AG10803 (cell line): ENCODE data around the gene FYN.

ENCODE experiments used
- DNase-seq: peaks from one replicate; pipeline ENCODE4 v3.0.0; 2010; ENCODE audit warnings: low read depth
- H3K4me3 ChIP-seq: 2 replicates; pipeline ENCODE4 v1.5.1; 2011; ENCODE audit warnings: mild to moderate bottlenecking, low read length, control low read depth
- TF ChIP-seq, protein P1 (sequence below): conservative IDR thresholded peaks from 2 replicates; pipeline ENCODE4 v1.5.1; 2011; ENCODE audit warnings: mild to moderate bottlenecking, low read length, control low read depth, inconsistent platforms

Gene FYN

GRCh38 chr6:111870742-111871064 lies 2.5 kb downstream of the FYN start:
- no peak for DNase-seq
- no peak overlapping the region for H3K4me3 ChIP-seq
- TF ChIP-seq, protein P1, sequence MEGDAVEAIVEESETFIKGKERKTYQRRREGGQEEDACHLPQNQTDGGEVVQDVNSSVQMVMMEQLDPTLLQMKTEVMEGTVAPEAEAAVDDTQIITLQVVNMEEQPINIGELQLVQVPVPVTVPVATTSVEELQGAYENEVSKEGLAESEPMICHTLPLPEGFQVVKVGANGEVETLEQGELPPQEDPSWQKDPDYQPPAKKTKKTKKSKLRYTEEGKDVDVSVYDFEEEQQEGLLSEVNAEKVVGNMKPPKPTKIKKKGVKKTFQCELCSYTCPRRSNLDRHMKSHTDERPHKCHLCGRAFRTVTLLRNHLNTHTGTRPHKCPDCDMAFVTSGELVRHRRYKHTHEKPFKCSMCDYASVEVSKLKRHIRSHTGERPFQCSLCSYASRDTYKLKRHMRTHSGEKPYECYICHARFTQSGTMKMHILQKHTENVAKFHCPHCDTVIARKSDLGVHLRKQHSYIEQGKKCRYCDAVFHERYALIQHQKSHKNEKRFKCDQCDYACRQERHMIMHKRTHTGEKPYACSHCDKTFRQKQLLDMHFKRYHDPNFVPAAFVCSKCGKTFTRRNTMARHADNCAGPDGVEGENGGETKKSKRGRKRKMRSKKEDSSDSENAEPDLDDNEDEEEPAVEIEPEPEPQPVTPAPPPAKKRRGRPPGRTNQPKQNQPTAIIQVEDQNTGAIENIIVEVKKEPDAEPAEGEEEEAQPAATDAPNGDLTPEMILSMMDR, result no peak

GRCh38 chr6:111870051-111870741 lies 3.1 kb downstream of the FYN start:
- TF ChIP-seq, protein P1, result no peak
- no peak for DNase-seq
- H3K4me3 ChIP-seq, result no peak overlapping the region

- TF ChIP-seq, protein P1, result no peak
- H3K4me3 ChIP-seq, result no peak overlapping the region
- DNase-seq, result peak; percentile 26
These were observed 6.4 kb downstream of the FYN start for GRCh38 chr6:111866857-111867256.

DNA sequence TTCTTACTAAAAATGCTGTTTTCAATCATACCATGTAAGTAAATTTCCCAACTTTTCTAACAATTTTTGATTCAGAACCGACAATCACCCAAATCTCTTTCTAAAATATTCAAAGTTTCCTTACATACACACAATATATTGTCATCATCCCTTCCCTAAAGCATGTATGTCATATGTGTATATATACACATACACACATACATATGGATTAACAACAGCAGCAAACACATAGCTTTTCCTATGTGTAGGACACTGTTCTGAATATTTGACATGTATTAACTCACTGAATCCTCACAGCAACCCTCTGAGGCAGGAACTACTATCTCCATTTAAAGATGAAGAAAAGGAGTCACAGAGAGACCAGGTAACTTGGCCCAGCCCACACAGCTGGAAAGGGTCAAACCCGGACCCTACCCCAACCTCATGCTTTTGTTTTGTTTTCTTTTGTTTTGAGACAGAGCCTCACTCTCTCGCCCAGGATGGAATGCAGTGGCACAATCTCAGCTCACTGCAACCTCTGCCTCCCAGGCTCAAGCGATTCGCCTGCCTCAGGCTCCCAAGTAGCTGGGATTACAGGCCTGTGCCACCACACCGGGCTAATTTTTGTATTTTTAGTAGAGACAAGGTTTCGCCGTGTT lies 7.2 kb downstream of the FYN start:
- H3K4me3 ChIP-seq, result no peak overlapping the region
- no peak for DNase-seq
- TF ChIP-seq, protein P1, result no peak

GRCh38 chr6:111865049-111865585 lies 8.1 kb downstream of the FYN start:
- no peak for DNase-seq
- TF ChIP-seq, protein P1, result no peak

GRCh38 chr6:111864138-111865048 lies 8.9 kb downstream of the FYN start:
- TF ChIP-seq, protein P1, result no peak
- H3K4me3 ChIP-seq, result no peak overlapping the region
- no peak for DNase-seq

More at GRCh38 chr6:111865049-111865585, 8.1 kb downstream of the FYN start:
- H3K4me3 ChIP-seq, result no peak overlapping the region
